Activated B cell treated with CpG ODN at 0.5 μM for 24 hours (primary cell): ENCODE results near the gene GHRHR. TPM values are rescaled to one million over a fixed set of nuclear protein-coding genes. Genes with fewer than 3 reads are reported as not detected.

ENCODE experiments used
- ATAC-seq: fragments of 200-7000 bp; cut with Tn5 transposase; one replicate; pipeline ENCODE4 v1.10.0; 2021; ENCODE audit warnings: low read depth, mild to moderate bottlenecking, moderate library complexity
- CTCF ChIA-PET: fragments of 350-600 bp; sonication (Branson Sonifier 250); formaldehyde crosslinking; loops from one replicate; lab custom pipeline; 2021; ENCODE audit warnings: antibody characterized with exemption; lab: Charles Lee
- POLR2A ChIA-PET: fragments of 350-600 bp; sonication (Branson Sonifier 250); formaldehyde crosslinking; loops from one replicate; lab custom pipeline; 2021; ENCODE audit warnings: antibody characterized with exemption; lab: Charles Lee
- DNase-seq: peaks from one replicate; pipeline ENCODE4 v3.0.0; 2022
- H3K27ac Mint-ChIP-seq: one replicate; pipeline ENCODE4 v1.8.0; 2020; ENCODE audit warnings: mixed read lengths
- H3K27me3 Mint-ChIP-seq: one replicate; pipeline ENCODE4 v1.8.0; 2021; ENCODE audit warnings: mixed read lengths
- H3K36me3 Mint-ChIP-seq: one replicate; pipeline ENCODE4 v1.8.0; 2021; ENCODE audit warnings: low read depth, mixed read lengths
- H3K4me1 Mint-ChIP-seq: one replicate; pipeline ENCODE4 v1.8.0; 2021; ENCODE audit warnings: mixed read lengths
- H3K4me3 Mint-ChIP-seq: one replicate; pipeline ENCODE4 v1.8.0; 2020; ENCODE audit warnings: mild to moderate bottlenecking, mixed read lengths
- H3K9me3 Mint-ChIP-seq: one replicate; pipeline ENCODE4 v1.8.0; 2020; ENCODE audit warnings: mixed read lengths
- CTCF ChIP-seq: fragments of 200-600 bp; IDR thresholded peaks from one replicate; pipeline ENCODE4 v1.8.0; 2022; ENCODE audit warnings: antibody characterized with exemption, mild to moderate bottlenecking
- intact Hi-C: fragments of 100-400 bp; cut with micrococcal nuclease; formaldehyde crosslinking; loops from one replicate; pipeline ENCODE4 v1.15.1; 2024
- total RNA-seq: library from RNA; stranded (reverse); gene quantifications from 2 replicates; pipeline ENCODE4 v1.2.3, GENCODE V29; 2022

GHRHR gene
- total RNA-seq, 1 donor from 2014 or later, result not detected

DNA sequence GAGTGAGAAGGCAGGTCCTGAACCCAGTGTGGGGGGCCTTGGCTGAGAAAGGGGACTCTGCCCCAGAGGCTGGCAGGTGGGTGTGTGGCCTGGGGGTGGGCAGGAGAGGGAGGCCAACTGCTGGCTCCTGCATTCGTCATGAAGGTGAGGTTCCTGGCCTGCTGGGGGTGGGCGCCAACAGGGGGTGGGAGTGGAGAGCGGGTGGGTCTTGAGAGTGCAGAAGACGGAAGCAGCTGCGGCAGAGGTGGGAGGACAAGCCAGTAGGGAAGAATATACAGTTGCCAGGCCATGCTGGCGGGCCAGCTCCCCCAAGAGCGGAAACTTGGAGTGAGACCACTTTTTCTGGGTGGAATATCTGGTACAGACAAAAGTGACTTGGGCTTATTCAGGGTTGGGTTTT, 23.4 kb downstream of the GHRHR start:
- POLR2A ChIA-PET, result no interaction called here
- no peak overlapping the region for H3K27ac Mint-ChIP-seq
- intact Hi-C loops, result no loop called here
- no peak for DNase-seq
- no peak for ATAC-seq
- CTCF ChIA-PET, result no interaction called here
- H3K4me1 Mint-ChIP-seq, result peaks cover 2% of the 10 kb centered on the region
- H3K36me3 Mint-ChIP-seq, result no peaks in the 10 kb centered on the region
- no peaks in the 10 kb centered on the region for H3K9me3 Mint-ChIP-seq
- H3K27me3 Mint-ChIP-seq, result peaks cover 34% of the 10 kb centered on the region
- no peak overlapping the region for H3K4me3 Mint-ChIP-seq
- TF ChIP-seq CTCF, result no peak

- H3K36me3 Mint-ChIP-seq, result no peaks in the 10 kb centered on the region
- no peak for TF ChIP-seq CTCF
- CTCF ChIA-PET, result no interaction called here
- H3K27ac Mint-ChIP-seq, result no peak overlapping the region
- intact Hi-C loops, result no loop called here
- DNase-seq (no peak), ATAC-seq (no peak)
- H3K9me3 Mint-ChIP-seq, result no peaks in the 10 kb centered on the region
- peaks cover 2% of the 10 kb centered on the region for H3K4me1 Mint-ChIP-seq
- POLR2A ChIA-PET, result no interaction called here
- H3K27me3 Mint-ChIP-seq, result peaks cover 33% of the 10 kb centered on the region
- no peak overlapping the region for H3K4me3 Mint-ChIP-seq
Measured at GRCh38 chr7:30987936-30988335, 24.2 kb downstream of the GHRHR start.

GRCh38 chr7:30988351-30989005, 24.7 kb downstream of the GHRHR start:
- DNase-seq (no peak), ATAC-seq (no peak)
- intact Hi-C loops, result no loop called here
- POLR2A ChIA-PET, result no interaction called here
- Mint-ChIP-seq H3K4me1 (peaks cover 2% of the 10 kb centered on the region), H3K9me3 (no peaks in the 10 kb centered on the region), H3K27ac (no peak overlapping the region), H3K36me3 (no peaks in the 10 kb centered on the region), H3K4me3 (no peak overlapping the region), H3K27me3 (peaks cover 27% of the 10 kb centered on the region)
- no peak for TF ChIP-seq CTCF
- CTCF ChIA-PET, result no interaction called here

GRCh38 chr7:30989008-30989823, 25.5 kb downstream of the GHRHR start:
- ATAC-seq (no peak), DNase-seq (no peak)
- ChIA-PET POLR2A (no interaction called here), CTCF (no interaction called here)
- no peaks in the 10 kb centered on the region for H3K36me3 Mint-ChIP-seq
- TF ChIP-seq CTCF, result no peak
- intact Hi-C loops, result no loop called here
- no peak overlapping the region for H3K4me3 Mint-ChIP-seq
- no peak overlapping the region for H3K27ac Mint-ChIP-seq
- peaks cover 23% of the 10 kb centered on the region for H3K27me3 Mint-ChIP-seq
- no peaks in the 10 kb centered on the region for H3K9me3 Mint-ChIP-seq
- H3K4me1 Mint-ChIP-seq, result no peaks in the 10 kb centered on the region

DNA sequence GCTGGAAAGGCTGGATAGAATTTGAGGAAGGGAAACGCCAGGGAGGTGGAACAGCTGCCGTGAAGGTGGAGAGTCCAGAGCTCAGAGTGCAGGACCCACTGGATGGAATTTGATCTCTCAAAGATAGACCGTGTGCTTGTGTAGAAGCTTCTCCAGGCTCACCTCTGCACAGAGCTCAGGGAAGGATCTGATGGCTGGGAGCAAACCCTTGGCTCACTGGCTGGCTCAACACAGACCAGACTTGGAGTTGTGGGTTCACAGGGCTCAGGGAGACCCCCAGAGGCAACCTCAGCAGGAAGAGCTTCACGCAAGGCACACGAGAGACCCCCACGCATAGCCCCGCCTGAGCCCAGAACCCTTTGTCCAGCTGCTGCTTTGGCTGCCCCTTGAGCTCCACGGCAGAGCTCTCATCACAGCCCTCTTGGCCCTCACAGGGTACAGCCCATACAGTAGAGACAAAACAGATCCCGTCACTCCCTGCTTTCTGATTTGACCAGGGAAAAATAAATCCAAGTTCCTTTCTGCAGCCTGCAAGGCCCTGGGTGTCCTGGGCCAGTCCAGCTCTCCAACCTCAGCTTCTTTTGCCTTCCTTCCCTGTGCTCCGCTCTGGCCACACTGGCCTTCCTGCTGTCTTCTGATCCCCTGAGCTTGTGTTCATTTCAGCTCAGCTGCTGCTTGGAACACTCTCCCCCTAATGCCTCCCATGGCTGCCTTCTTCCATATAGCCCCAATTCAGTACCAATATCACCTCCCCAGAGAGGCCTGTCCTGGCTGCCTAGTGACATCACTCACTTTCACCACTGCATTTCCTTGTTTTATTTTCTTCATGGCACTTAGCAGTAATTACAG, 26.3 kb downstream of the GHRHR start:
- ChIA-PET POLR2A (no interaction called here), CTCF (no interaction called here)
- Mint-ChIP-seq H3K27me3 (peaks cover 17% of the 10 kb centered on the region), H3K9me3 (no peaks in the 10 kb centered on the region), H3K27ac (no peak overlapping the region), H3K4me3 (no peak overlapping the region), H3K36me3 (no peaks in the 10 kb centered on the region), H3K4me1 (no peaks in the 10 kb centered on the region)
- ATAC-seq (no peak), DNase-seq (no peak)
- intact Hi-C loops, result no loop called here
- TF ChIP-seq CTCF, result no peak
